NCI-H526 (cell line): Measurements from ENCODE around the gene FA2H.
"Not testable (repeated sequence)": the region's sequence is repeated elsewhere in the genome, so short reads cannot be mapped to it uniquely, and the experiment has no call there.

Experiments used
- DNase-seq, 2 experiments: peaks; one replicate each; lab custom pipeline; 2025; lab: John Stamatoyannopoulos, UW

Gene FA2H, protein sequence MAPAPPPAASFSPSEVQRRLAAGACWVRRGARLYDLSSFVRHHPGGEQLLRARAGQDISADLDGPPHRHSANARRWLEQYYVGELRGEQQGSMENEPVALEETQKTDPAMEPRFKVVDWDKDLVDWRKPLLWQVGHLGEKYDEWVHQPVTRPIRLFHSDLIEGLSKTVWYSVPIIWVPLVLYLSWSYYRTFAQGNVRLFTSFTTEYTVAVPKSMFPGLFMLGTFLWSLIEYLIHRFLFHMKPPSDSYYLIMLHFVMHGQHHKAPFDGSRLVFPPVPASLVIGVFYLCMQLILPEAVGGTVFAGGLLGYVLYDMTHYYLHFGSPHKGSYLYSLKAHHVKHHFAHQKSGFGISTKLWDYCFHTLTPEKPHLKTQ

DNA sequence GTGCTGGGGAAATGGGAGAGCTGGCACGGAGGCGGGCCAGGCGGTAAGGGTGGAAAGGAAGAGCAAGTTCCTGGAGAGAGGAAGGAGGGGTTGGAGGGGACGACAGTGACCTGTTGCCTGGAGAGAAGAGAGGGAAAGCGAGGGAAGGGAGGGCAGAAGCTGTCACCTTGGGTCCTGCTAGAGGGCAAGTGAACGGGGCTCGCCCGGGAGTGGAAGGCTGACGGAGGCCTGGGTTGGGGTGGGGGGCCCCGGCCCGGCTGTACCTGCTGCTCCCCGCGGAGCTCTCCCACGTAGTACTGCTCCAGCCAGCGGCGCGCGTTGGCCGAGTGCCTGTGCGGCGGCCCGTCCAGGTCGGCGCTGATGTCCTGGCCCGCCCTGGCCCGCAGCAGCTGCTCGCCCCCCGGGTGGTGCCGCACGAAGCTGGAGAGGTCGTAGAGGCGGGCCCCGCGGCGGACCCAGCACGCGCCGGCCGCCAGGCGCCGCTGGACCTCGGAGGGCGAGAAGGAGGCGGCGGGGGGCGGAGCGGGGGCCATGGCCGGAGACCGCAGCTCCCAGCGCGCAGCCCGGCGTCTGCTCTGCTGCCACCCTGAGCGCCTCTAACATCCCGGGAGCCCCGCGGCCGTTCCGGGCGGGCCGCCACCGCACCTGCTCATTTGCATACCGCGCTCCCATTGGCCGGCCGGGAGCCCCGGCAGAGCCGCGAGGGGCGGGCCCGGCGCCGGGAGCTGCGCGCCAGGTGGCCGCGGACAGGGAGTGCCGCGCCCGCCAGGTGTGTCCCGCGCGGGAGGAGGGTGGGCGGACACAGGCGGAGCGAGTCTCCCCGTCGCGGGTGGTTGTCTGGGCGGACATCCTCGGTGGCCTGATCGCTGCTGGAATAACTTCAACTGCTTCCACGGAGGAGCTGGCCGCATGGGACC lies at the start of gene FA2H:
Gene FA2H (minus strand): TSS at position 598 of the 917 bp plus-strand sequence. CDS start 65 bp downstream, at position 533.
- peak; percentile 45 to 93 for DNase-seq

DNA sequence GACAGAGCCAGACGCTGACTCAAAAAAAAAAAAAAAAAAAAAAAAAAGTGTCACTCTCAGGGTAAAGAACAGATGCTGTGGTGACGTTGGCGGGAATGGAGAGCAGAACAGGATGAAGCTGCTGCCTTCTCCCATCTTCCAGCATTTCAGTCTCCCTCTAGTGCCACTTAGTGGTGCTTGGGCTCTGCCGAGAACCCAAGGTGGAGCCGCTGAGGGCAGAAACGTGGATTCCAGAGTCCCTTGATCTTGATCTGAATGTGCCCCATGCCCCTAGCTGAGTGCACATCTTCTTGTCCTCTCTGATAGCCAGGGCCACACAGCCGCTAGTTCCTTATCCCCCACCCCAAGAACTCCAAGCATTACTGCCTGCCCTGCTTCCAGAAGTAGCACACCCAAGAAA lies 43.2 kb upstream of the FA2H start:
- DNase-seq = no peak

DNA sequence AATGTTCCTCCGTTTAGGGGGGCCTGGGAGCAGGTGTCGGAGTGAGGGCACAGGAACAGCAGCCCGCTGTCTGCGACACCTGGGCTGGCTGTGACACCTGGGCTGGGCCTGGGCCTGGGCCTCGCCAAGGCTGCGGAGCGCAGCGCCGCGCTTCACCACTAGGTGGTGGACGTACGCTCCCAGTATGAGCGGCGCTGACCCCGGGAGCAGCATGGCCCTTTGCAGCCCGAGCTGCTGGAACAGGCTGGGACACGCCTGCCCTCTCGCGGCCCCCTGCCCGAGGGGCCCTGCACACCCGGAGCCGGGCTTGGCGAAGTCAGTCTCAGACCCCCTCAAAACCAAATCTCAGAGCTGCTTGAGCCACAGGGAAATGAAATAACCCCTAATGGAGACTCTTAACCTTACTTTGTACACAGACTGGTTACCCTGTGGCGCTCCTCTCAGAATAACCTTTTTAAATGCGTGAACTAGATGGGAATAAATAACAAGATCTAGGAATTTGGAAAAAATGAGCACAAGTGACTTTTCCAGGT lies 38.6 kb upstream of the FA2H start:
- peak; percentile 35 to 85 for DNase-seq

DNA sequence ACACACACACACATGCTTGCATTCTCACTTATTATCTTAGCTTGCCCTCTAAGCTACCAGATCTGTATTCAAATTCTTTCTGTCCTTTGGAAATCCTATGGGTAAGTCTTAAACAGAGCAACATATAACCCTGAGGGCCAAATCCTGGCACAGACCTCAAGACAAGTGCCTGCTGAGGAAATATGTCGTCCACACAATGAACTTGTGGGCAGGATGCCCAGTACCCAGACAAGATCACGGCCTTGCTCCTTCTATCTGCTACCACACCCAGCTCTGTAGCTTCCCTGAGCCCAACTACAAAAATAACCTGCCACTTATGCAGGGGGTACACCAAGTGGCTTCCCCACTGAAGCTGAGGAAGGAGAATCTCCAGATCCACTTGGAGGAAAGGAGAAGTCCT lies 37.3 kb upstream of the FA2H start:
- no peak for DNase-seq

DNA sequence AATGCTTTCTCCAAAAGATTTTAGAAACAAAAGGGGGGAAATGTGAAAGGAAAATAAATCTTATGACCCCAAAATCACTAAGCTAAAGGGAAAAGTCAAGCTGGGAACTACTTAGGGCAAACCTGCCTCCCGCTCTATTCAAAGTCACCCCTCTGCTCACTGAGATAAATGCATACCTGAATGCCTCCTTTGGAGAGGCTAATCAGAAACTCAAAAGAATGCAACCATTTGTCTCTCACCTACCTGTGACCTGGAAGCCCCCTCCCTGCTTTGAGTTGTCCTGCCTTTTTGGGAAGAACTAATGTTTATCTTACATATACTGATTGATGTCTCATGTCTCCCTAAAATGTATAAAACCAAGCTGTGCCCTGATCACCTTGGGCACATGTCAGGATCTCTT lies 36.6 kb upstream of the FA2H start:
- DNase-seq = not testable (repeated sequence)

DNA sequence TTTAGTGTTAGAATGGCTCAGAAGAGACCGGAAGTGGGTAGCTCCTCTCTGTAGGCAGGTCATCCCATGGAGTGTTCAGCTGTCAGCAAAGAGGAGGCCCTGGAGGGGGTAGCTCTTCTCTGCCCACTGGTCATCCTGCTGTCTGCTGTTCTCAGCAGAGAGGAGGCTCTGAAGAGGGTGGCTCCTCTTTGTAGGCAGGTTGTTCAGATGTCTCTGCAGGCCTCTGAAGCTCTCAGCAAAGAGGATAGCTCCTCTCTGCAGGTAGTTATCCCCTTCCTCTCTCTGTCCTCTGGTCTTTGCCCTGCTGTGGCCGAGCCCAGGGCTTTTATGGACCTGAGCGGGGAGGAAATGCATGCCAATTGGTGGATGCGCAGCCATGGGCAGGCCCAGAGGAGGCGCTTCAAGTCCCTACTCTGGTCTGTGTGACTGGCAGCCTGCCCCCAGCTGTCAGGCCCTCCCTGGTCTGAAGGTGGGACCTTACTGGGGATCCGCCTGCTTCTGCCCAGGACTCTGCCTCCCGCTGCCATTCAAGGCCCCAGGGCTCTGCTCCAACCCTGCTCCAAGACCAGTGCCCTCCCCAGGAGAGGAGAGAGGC lies 32.5 kb upstream of the FA2H start:
- no peak for DNase-seq

DNA sequence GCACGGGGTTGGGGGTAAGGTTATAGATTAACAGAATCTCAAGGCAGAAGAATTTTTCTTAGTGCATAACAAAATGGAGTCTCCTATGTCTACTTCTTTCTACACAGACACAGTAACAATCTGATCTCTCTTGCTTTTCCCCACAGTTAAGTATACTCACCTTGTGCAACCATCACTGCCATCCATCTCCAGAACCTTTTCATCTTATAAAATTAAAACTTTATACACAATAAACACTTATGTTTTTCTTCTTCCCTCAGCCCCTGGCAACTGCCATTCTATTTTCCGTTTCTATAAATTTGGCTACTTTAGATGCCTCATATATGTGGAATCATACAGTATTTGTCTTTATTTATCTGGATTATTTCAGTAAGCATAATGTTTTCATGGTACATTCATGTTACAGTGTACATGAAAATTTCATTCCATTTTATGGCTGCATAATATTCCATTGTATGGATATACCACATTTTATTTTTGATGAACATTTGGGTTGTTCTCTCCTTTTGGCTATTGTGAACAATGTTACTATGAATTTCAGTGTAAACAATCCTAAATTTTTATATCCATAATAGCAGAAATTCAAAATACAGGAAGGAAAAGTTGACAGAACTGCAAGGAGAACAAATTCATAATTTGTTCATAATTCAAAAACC lies 25.7 kb upstream of the FA2H start:
- no peak for DNase-seq

DNA sequence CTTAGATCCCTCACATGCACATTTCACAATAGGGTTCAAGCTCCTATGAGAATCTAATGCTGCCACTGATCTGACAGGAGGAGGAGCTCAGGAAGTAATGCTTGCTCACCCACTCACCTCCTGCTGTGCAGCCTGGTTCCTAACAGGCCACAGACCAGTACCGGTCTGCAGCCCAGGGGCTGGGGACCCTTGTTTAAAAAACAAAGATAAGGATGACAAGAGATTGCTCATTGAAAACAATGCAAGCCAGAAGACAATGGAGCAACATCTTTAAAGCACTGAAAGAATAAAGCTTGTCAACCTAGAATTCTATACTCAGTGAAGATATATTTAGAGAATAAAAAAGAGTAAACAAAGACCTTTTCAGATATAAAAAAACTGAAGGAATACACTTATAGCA lies 22.8 kb upstream of the FA2H start:
- DNase-seq = no peak

DNA sequence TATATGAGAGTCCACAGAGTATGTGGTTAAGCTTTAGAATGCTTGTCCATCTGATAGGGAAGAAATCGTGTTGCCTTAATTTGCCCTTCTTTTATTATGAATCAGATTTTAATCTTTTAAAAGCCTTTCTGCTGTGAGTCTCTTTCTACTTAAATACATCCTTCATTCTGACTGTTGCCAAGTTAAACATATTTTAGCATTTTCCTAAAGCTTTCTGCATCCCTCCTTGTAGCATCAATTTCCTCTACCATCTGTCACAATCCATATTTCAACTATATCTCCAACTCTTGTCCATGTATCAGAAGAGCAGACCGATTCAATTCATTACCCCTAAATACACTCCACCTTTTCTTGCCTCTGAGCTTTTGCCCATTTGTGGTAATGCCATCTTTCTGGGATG lies 20.5 kb upstream of the FA2H start:
- no peak for DNase-seq

DNA sequence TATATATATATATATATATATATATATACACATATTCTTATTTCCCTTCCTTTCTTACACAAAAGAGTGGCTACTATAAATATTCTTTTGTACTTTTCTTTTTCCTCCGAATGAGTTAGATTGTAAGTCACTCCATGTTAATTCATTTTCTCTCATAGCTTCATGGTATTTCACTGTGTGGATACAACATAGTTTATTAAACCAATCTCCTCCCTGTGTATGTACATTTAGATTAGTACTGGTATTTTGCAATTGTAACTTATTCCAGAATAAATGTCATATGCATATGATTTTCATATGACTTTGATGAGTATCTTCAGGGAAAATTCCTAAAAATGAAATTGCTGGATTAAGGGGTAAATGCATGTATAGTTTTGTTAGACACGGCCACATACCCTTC lies 20.0 kb upstream of the FA2H start:
- DNase-seq = no peak

DNA sequence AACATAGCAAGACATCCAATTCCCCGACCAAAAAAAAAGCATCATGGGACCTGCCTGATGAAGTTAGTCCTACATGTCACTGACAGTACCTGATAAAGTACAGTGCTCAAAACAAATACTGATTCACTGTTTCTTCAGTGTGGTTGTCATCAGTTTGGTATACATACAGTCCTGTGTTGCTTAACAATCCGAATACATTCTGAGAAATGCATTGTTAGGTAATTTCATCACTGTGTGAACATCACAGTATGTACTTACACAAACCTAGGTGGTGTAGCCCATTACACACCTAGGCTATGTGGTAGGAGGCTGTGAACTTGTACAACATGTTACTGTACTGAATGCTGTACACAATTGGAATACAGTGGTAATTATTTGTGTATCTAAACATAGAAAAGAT lies 19.0 kb upstream of the FA2H start:
- DNase-seq = no peak

DNA sequence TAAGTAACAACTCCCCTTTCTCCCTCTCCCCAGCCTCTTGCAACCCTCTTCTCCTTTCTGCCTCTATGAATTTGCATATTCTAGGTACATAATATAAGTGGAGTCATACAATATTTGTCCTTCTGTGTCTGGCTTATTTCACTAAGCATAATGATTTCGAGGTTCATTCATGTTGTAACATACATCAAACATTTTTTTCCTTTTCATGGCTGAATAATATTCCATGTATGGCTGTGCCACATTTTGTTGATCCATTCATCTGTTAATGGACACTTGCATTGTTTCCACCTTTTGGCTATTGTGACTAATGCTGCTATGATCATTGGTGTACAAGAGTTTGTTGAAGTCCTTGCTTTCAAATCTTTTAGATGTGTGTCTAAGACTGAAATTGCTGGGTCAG lies 17.6 kb upstream of the FA2H start:
- DNase-seq = no peak

DNA sequence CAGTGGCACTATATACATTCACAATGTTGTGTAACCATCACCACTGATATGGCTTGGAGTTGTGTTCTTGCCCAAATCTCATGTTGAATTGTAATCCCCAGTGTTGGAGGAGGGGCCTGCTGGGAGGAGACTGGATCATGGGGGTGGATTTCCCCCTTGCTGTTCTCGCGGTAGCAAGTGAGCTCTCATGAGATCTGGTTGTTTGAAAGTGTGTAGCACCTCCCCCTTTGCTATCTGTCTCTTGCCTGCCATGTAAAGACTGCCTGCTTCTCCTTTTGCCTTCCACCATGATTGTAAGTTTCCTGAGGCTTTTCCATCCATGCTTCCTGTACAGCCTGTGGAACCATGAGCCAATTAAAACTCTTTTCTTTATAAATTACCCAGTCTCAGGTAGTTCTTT lies 17.1 kb upstream of the FA2H start:
- not testable (repeated sequence) for DNase-seq

DNA sequence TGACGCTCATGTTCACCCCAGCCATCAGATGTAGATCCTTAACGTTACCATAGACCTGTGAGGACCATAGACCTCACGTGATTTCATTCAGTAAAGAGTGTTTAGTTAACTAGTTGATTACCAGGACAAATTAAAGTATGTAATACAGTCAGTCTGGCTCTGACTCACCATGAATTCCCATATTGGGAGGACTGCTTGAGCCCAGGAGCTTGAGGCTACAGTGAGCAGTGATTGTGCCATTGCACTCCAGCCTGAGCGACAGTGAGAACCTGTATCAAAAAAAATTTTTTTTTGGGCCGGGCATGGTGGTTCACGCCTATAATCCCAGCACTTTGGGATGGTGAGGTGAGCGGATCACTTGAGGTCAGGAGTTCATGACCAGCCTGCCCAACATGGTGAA lies 13.5 kb upstream of the FA2H start:
- no peak for DNase-seq

DNA sequence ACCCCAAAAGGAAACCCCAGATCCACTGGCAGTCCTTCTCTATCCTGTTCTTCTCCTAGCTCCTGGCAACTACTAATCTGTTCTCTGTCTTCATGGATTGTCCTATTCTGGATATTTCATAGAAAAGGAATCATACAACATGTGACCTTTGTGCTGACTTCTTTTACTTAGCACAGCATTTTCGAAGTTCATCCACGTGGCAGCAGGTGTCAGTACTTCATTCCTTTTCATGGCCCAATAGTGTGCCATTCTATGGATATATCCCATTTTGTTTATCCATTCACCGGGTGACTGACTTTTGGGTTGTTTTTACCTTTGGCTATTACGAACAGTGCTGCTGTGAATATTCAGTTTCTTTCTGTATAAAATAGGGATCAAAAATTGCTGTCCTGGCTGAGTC lies 10.4 kb upstream of the FA2H start:
- no peak for DNase-seq

DNA sequence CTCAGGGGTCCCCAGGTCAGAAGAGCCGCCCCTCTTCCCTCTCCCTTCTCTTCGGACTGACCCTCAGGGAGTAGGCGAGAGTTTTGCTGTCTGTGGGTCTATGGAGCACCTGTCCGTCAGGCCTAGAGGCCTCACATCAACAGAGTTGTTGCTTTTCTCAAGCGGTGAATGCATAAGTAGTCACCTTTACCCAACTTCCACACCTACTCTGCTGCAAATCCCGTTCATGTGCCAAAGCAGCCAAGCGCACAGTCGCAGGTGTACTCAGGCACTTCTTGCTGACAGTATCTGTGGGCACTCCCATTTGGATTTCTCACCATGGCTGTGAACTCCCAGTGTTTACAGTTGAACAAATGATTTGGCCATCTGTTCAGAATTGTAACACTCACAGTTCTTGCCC lies 4.0 kb upstream of the FA2H start:
- peak in 1 of 2 experiments; percentile 12 for DNase-seq

DNA sequence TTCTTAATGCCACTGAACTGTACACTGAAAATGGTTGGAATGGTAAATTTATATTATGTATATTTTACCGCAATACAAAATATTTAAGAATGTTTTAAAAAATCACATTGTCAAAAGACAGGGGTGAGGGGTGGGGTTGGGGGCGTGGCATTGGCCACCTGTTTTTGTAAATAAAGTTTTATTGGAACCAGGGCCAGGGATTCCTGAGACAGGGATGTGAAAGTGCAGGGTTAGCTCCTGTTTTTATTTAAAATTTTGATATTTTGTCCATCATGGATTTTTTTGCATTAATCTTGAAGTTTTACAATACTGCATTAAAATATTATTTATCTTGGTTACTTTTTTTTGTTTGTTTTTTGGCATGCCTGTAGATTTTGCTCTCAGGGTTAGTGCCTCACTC lies 2.3 kb upstream of the FA2H start:
- no peak for DNase-seq

DNA sequence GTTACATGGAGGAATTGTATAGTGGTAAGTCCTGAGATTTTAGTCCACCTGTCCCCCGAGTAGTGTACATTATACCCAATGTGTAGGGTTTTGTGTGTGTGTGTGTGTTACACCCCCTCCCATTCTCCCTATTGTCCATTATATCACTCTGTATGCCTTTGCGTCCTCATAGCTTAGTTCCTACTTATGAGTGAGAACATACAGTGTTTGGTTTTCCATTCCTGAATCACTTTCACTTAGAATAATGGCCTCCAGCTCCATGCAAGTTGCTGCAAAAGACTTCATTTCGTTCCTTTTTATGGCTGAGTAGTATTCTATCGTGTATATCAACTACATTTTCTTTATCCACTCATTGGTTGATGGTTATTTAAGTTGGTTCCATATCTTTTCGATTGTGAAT lies 635 bp upstream of the FA2H start:
- peak in 1 of 2 experiments; percentile 13 for DNase-seq

DNA sequence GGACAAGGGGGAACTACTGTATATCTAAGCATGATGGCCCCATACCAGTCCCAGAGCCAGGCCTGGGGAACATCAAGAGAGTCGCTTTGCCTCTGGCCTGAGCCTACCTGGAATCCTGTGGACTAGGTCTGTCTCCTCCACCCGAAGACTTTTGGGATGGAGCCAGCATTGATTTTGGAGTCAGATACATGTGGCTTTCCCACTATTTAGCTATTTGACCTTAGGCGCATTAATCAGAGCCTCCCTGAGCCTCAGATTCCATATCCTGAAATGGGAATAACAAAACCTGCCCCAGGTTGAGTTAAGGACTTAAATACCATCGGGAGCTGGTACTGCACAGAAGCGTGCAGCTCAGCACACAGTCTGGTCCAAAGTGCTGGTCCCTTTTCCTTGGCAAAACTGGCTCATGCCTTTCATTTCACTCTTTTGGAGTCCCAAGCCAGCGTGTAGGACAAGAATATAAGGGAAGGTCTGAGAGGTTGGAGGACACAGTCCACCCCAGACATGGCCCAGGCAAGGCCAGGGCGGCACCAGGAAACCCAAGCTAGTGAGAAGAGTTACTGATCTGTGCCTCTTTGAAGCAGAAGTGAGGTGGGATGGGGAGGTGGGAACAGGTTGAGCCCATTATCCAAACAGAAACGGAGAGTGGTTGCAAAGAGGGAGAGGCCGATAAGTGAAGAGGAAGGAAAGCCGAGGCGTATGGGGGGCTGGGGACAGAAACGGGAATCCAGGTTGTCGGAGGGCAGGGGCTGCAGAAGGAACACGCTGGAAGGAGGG lies 986 bp downstream of the FA2H start:
- peak in 1 of 2 experiments; percentile 37 for DNase-seq

DNA sequence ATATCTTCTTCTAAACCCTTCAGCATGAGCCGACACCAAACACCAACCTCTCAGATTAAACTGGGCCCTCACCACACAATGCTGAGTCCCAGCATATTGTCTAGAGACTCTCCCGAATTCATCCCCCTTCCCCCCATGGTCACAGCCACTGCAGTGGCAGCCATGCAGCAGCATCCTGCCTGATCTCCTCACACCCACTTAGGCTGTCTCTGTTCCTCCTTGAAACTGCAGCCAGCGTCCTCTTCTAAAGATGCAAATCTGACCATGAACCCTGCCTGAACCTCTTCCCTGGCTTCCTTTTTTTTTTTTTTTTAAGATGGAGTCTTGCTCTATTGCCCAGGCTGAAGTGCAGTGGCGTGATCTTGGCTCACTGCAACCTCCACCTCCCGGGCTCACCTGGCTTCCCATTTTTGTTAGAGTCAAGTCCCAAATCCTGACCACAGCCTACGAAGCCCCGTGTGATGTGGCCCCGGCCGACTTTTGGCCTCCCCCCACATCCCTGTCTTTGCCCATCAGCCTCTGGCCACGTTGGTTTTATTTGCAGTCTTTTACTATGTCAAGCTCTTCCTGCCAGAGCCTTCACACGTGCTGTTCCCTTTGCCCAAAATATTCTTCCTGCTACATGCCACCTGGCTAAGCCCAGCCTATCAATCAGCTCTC lies 2.8 kb downstream of the FA2H start:
- no peak for DNase-seq
